Mucosa of descending colon (tissue), 3 donors: ENCODE results near the gene ALS2. TPM values are rescaled to one million over a fixed set of nuclear protein-coding genes. Genes with fewer than 3 reads are reported as not detected.
"Not testable (repeated sequence)": the region's sequence is repeated elsewhere in the genome, so short reads cannot be mapped to it uniquely, and the experiment has no call there.

ENCODE experiments used
- ATAC-seq: fragments of 200-7000 bp; cut with Tn5 transposase; one replicate; pipeline ENCODE4 v1.9.1; 2020; ENCODE audit warnings: mild to moderate bottlenecking, moderate library complexity
- DNase-seq, 3 donors: peaks; one replicate each; pipeline ENCODE4 v3.0.0-alpha.2; 2020
- H3K36me3 ChIP-seq: fragments of 200-600 bp; one replicate; pipeline ENCODE4 v1.8.0; 2021; ENCODE audit warnings: low read depth, mild to moderate bottlenecking
- H3K4me1 ChIP-seq: fragments of 200-600 bp; one replicate; pipeline ENCODE4 v1.8.0; 2021; ENCODE audit warnings: low read depth, mild to moderate bottlenecking
- H3K4me3 ChIP-seq: fragments of 200-600 bp; one replicate; pipeline ENCODE4 v1.8.0; 2021; ENCODE audit warnings: mild to moderate bottlenecking
- H3K9me3 ChIP-seq: fragments of 200-600 bp; one replicate; pipeline ENCODE4 v1.8.0; 2021; ENCODE audit warnings: mild to moderate bottlenecking
- CTCF ChIP-seq: fragments of 200-600 bp; IDR thresholded peaks from one replicate; pipeline ENCODE4 v1.8.0; 2022; ENCODE audit warnings: antibody characterized with exemption, mild to moderate bottlenecking
- intact Hi-C, 2 donors: fragments of 100-400 bp; cut with DNase I in 1 of 2; cut with micrococcal nuclease in 1 of 2; formaldehyde crosslinking; loops; one replicate each; pipeline versions ENCODE4 v1.11.0 to v1.11.1; 2022; cut with DNase I, micrococcal nuclease
- total RNA-seq, 3 donors: library from RNA; stranded (reverse); fragmentation: NEBNext Ultra II Directional in 2 of 3; extraction: Animal tissue kit (Norgen Biotek cat#: 25700) in 2 of 3; gene quantifications; one replicate each; pipeline versions ENCODE4 v1.2.1 to v1.2.4, GENCODE V29; 2021 to 2023
- donor health status: DM: no; HTN: no; CAD: no; lungs with moderate emphysema.
- donor health status: DM: no; HTN: no; CAD: no.
- donor health status: DM: no; HTN: yes; CAD: no.

ALS2 gene
- total RNA-seq, 3 donors from 2014 or later = 8.8 to 18.2 (median 13.3) TPM

GRCh38 chr2:201775326-201775725, 5.4 kb downstream of the ALS2 start:
- intact Hi-C loops = no loop called here
- no peak for ATAC-seq
- no peak for TF ChIP-seq CTCF
- Histone ChIP-seq H3K36me3 (no peaks in the 10 kb centered on the region), H3K4me3 (no peak overlapping the region), H3K9me3 (no peaks in the 10 kb centered on the region), H3K4me1 (peaks cover 17% of the 10 kb centered on the region)
- no peak for DNase-seq

DNA sequence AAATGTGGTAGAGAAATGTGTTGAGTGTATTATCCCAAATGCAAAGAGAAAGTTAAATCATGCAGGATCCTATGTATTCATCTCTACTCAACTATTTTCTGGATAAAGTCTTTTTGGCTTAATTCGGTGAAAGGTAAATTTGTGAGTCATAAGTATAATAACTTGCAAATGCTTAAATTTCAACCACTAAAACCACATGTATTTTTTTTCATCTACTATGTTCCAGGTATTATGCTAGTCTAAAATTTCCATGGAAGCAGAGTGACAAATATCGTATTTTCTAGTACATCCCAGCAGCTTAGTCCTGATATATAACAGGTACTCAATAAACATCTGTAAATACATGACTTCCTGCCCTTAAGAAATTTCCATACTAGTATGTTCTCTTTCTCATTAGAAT, 6.2 kb downstream of the ALS2 start:
- DNase-seq = no peak
- Histone ChIP-seq H3K4me1 (peaks cover 11% of the 10 kb centered on the region), H3K4me3 (no peak overlapping the region), H3K36me3 (no peaks in the 10 kb centered on the region), H3K9me3 (no peaks in the 10 kb centered on the region)
- no peak for TF ChIP-seq CTCF
- intact Hi-C loops = no loop called here
- no peak for ATAC-seq

GRCh38 chr2:201773990-201774389, 6.7 kb downstream of the ALS2 start:
- DNase-seq = no peak
- H3K9me3 ChIP-seq = no peaks in the 10 kb centered on the region
- H3K4me3 ChIP-seq = no peak overlapping the region

GRCh38 chr2:201769666-201770373, 10.9 kb downstream of the ALS2 start:
- Histone ChIP-seq H3K9me3 (no peaks in the 10 kb centered on the region), H3K4me1 (no peaks in the 10 kb centered on the region), H3K4me3 (no peak overlapping the region), H3K36me3 (no peaks in the 10 kb centered on the region)
- DNase-seq (no peak), ATAC-seq (no peak)
- intact Hi-C loops = no loop called here
- no peak for TF ChIP-seq CTCF

More at GRCh38 chr2:201773990-201774389, 6.7 kb downstream of the ALS2 start:
- Histone ChIP-seq H3K36me3 (no peaks in the 10 kb centered on the region), H3K4me1 (peaks cover 7% of the 10 kb centered on the region)
- intact Hi-C loops = no loop called here
- no peak for ATAC-seq
- no peak for TF ChIP-seq CTCF

DNA sequence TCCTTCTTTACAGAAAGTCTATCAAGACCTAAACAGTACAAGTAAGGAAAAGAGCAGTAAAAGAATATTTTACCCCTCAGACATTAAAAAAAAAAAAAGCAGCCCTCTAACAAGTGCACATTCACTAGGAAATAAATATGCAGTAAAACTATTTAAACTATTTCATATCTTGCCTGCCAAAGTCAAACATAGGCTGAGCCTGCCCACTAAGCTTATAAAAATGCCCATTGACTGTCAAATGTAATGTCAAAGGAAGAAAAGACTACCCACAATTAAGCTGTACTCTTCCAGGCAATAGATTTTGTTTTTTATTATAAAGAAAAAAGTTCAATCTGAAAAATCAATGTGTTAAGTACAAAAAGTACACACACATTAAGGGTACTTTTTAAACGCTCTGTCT, 11.8 kb downstream of the ALS2 start:
- ATAC-seq (no peak), DNase-seq (no peak)
- intact Hi-C loops = no loop called here
- no peak overlapping the region for H3K4me3 ChIP-seq
- no peaks in the 10 kb centered on the region for H3K4me1 ChIP-seq
- TF ChIP-seq CTCF = no peak
- H3K9me3 ChIP-seq = no peaks in the 10 kb centered on the region
- no peaks in the 10 kb centered on the region for H3K36me3 ChIP-seq

DNA sequence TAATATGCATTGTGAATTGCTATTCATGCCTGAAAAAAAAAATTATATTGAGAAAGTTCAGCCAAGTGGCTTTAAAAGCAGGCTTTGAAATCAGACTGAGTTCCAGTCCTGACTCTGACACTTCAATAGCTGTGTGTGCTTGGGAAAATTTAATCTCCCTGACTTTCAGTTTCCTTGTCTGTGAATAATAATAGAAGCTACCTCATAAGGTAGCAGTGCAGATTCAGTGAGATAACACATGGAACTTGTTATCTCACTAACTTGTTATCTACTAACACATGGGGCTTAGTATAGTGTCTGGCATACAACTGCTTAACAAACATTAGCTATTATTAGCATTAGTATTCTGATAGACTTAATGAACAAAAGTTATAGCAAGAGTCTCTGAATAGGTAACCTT, 14.9 kb downstream of the ALS2 start:
- Histone ChIP-seq H3K4me3 (no peak overlapping the region), H3K9me3 (no peaks in the 10 kb centered on the region), H3K36me3 (no peaks in the 10 kb centered on the region), H3K4me1 (no peaks in the 10 kb centered on the region)
- intact Hi-C loops = no loop called here
- DNase-seq (no peak), ATAC-seq (no peak)
- TF ChIP-seq CTCF = no peak

GRCh38 chr2:201764469-201764868, 16.3 kb downstream of the ALS2 start:
- DNase-seq, ATAC-seq, H3K9me3 ChIP-seq, intact Hi-C loops, H3K36me3 ChIP-seq, H3K4me3 ChIP-seq, H3K4me1 ChIP-seq: not testable (repeated sequence)
